Neural progenitor cell (in vitro differentiated cells): ENCODE results near the gene PLEKHO2. TPM values are rescaled to one million over a fixed set of nuclear protein-coding genes. Genes with fewer than 3 reads are reported as not detected.

Experiments used
- DNase-seq: peaks from one replicate; pipeline ENCODE4 v3.0.0-alpha.2; 2016; ENCODE audit warnings: low spot score
- H2AFZ ChIP-seq: fragments of 200-600 bp; sonication (generic); replicated peaks from 2 replicates; pipeline ENCODE4 v1.6.1; 2016; ENCODE audit warnings: antibody characterized with exemption
- H3F3A ChIP-seq: fragments of 200-600 bp; sonication (generic); 2 replicates; pipeline ENCODE4 v1.6.1; 2016; ENCODE audit warnings: antibody characterized with exemption, low read depth
- H3K27ac ChIP-seq: fragments of 200-600 bp; sonication (generic); 2 replicates; pipeline ENCODE4 v1.5.1; 2016; ENCODE audit warnings: mild to moderate bottlenecking
- H3K27me3 ChIP-seq: fragments of 200-600 bp; sonication (generic); 2 replicates; pipeline ENCODE4 v1.6.1; 2016; ENCODE audit warnings: mild to moderate bottlenecking, moderate library complexity
- H3K36me3 ChIP-seq: fragments of 200-600 bp; sonication (generic); 2 replicates; pipeline ENCODE4 v1.5.1; 2016
- H3K4me1 ChIP-seq: fragments of 200-600 bp; sonication (generic); 2 replicates; pipeline ENCODE4 v1.6.1; 2016; ENCODE audit warnings: mixed run types
- H3K4me2 ChIP-seq: fragments of 200-600 bp; sonication (generic); 2 replicates; pipeline ENCODE4 v1.6.1; 2016
- H3K4me3 ChIP-seq: fragments of 200-600 bp; sonication (generic); 2 replicates; pipeline ENCODE4 v1.5.1; 2016
- H3K79me2 ChIP-seq: fragments of 200-600 bp; sonication (generic); 2 replicates; pipeline ENCODE4 v1.6.1; 2016; ENCODE audit warnings: low read depth
- H3K9ac ChIP-seq: fragments of 200-600 bp; sonication (generic); 2 replicates; pipeline ENCODE4 v1.6.1; 2016
- H3K9me3 ChIP-seq: fragments of 200-600 bp; sonication (generic); 2 replicates; pipeline ENCODE4 v1.5.1; 2016; ENCODE audit warnings: low read depth
- H4K20me1 ChIP-seq: fragments of 200-600 bp; sonication (generic); 2 replicates; pipeline ENCODE4 v1.6.1; 2016; ENCODE audit warnings: low read depth
- H3K27ac Mint-ChIP-seq: 3 replicates; pipeline ENCODE4 v1.8.0; 2021; ENCODE audit warnings: mixed read lengths
- H3K27me3 Mint-ChIP-seq: 2 replicates; pipeline ENCODE4 v1.8.0; 2022; ENCODE audit warnings: low read depth, mild to moderate bottlenecking, inconsistent platforms, moderate library complexity, mixed read lengths; ENCODE audit not compliant: insufficient read depth
- H3K36me3 Mint-ChIP-seq: 3 replicates; pipeline ENCODE4 v1.8.0; 2021; ENCODE audit warnings: mixed read lengths
- H3K4me1 Mint-ChIP-seq: 3 replicates; pipeline ENCODE4 v1.8.0; 2021; ENCODE audit warnings: mixed read lengths
- H3K4me3 Mint-ChIP-seq: 3 replicates; pipeline ENCODE4 v1.8.0; 2021; ENCODE audit warnings: mild to moderate bottlenecking, moderate library complexity, mixed read lengths
- H3K9me3 Mint-ChIP-seq: 3 replicates; pipeline ENCODE4 v1.8.0; 2020; ENCODE audit warnings: mixed read lengths
- CTCF ChIP-seq: fragments of 200-600 bp; sonication (generic); IDR thresholded peaks from 2 replicates; pipeline ENCODE4 v1.5.1; 2017; ENCODE audit warnings: antibody characterized with exemption, mild to moderate bottlenecking
- EZH2 ChIP-seq: fragments of 200-600 bp; sonication (generic); IDR thresholded peaks from 2 replicates; pipeline ENCODE4 v1.6.1; 2017; ENCODE audit warnings: antibody characterized with exemption, mild to moderate bottlenecking, moderate library complexity
- EZH2phosphoT487 ChIP-seq: fragments of 200-600 bp; sonication (generic); IDR thresholded peaks from 2 replicates; pipeline ENCODE4 v1.6.1; 2017; ENCODE audit warnings: antibody characterized with exemption
- total RNA-seq: library from RNA; depleted of rRNA; stranded (reverse); fragments of >200 nt; gene quantifications from 2 replicates; pipeline ENCODE4 v1.2.3, GENCODE V29; 2015; ENCODE audit warnings: low replicate concordance

The PLEKHO2 gene
- total RNA-seq, 1 donor from 2014 or later, result 7.7 TPM

- no peak for TF ChIP-seq CTCF
- no peak for TF ChIP-seq EZH2
- no peak for TF ChIP-seq EZH2phosphoT487
- Histone ChIP-seq H3K27me3 (peaks cover 17% of the 10 kb centered on the region), H3K27ac (no peak overlapping the region), H3K36me3 (no peaks in the 10 kb centered on the region), H3K4me3 (no peak overlapping the region), H3K79me2 (no peaks in the 10 kb centered on the region), H3F3A (peaks cover 15% of the 10 kb centered on the region), H3K9me3 (no peaks in the 10 kb centered on the region), H3K4me2 (no peak overlapping the region), H3K9ac (no peak overlapping the region), H3K4me1 (peaks cover 3% of the 10 kb centered on the region), H4K20me1 (no peaks in the 10 kb centered on the region), H2AFZ (no peak overlapping the region)
- peaks cover 5% of the 10 kb centered on the region for H3K27me3 Mint-ChIP-seq
- H3K4me3 Mint-ChIP-seq, result no peak overlapping the region
- no peak for DNase-seq
- H3K9me3 Mint-ChIP-seq, result peaks cover 14% of the 10 kb centered on the region
- peaks cover 15% of the 10 kb centered on the region for H3K4me1 Mint-ChIP-seq
- peaks cover 3% of the 10 kb centered on the region for H3K36me3 Mint-ChIP-seq
- H3K27ac Mint-ChIP-seq, result no peak overlapping the region
Observed at GRCh38 chr15:64906402-64906801, 64.7 kb downstream of the PLEKHO2 start.

- Histone ChIP-seq H3F3A (peaks cover 28% of the 10 kb centered on the region), H3K4me3 (no peak overlapping the region), H3K27ac (no peak overlapping the region), H3K36me3 (no peaks in the 10 kb centered on the region), H3K9ac (no peak overlapping the region), H3K79me2 (no peaks in the 10 kb centered on the region), H3K27me3 (peaks cover 33% of the 10 kb centered on the region), H3K4me1 (peaks cover 3% of the 10 kb centered on the region), H4K20me1 (no peaks in the 10 kb centered on the region), H2AFZ (no peak overlapping the region), H3K9me3 (no peaks in the 10 kb centered on the region), H3K4me2 (no peak overlapping the region)
- TF ChIP-seq EZH2 (no peak), CTCF (no peak), EZH2phosphoT487 (no peak)
- Mint-ChIP-seq H3K36me3 (peaks cover 3% of the 10 kb centered on the region), H3K4me1 (peaks cover 23% of the 10 kb centered on the region), H3K27ac (no peak overlapping the region), H3K4me3 (no peak overlapping the region), H3K27me3 (peaks cover 9% of the 10 kb centered on the region), H3K9me3 (peaks cover 14% of the 10 kb centered on the region)
- DNase-seq, result no peak
Observed at GRCh38 chr15:64907991-64908390, 66.3 kb downstream of the PLEKHO2 start.

GRCh38 chr15:64909546-64909945 is 67.8 kb downstream of the PLEKHO2 start:
- Histone ChIP-seq H3K36me3 (no peaks in the 10 kb centered on the region), H4K20me1 (no peaks in the 10 kb centered on the region), H2AFZ (no peak overlapping the region), H3K27ac (no peak overlapping the region), H3K4me3 (no peak overlapping the region), H3K9ac (no peak overlapping the region), H3K4me2 (no peak overlapping the region), H3K27me3 (peaks cover 38% of the 10 kb centered on the region), H3K79me2 (no peaks in the 10 kb centered on the region), H3K9me3 (no peaks in the 10 kb centered on the region), H3F3A (peaks cover 22% of the 10 kb centered on the region), H3K4me1 (peaks cover 3% of the 10 kb centered on the region)
- Mint-ChIP-seq H3K4me1 (peaks cover 23% of the 10 kb centered on the region), H3K27ac (no peak overlapping the region), H3K27me3 (peaks cover 11% of the 10 kb centered on the region), H3K36me3 (peaks cover 3% of the 10 kb centered on the region), H3K9me3 (peaks cover 11% of the 10 kb centered on the region), H3K4me3 (no peak overlapping the region)
- TF ChIP-seq EZH2 (no peak), CTCF (no peak), EZH2phosphoT487 (no peak)
- no peak for DNase-seq
